22Rv1 (cell line): Measurements from ENCODE around the gene ING1.

Source experiments
- CTCF ChIP-seq: fragments of 450-650 bp; IDR thresholded peaks from 2 replicates; pipeline ENCODE4 v1.5.1; 2017; ENCODE audit warnings: mild to moderate bottlenecking
- ZFX ChIP-seq: fragments of 450-650 bp; IDR thresholded peaks from 2 replicates; pipeline ENCODE4 v1.6.1; 2017; ENCODE audit warnings: antibody characterized with exemption, borderline replicate concordance

- TF ChIP-seq CTCF (no peak), ZFX (no peak)
Observed at GRCh38 chr13:110714797-110715394, 1.4 kb downstream of the ING1 start.
